ENCODE results near the gene CCDC57. TPM values are rescaled to one million over a fixed set of nuclear protein-coding genes. Genes with fewer than 3 reads are reported as not detected.

The CCDC57 gene
- total RNA-seq, 4 donors from 2014 or later = 27.1 to 79.9 (median 50.9) TPM

- TF ChIP-seq, protein P1, sequence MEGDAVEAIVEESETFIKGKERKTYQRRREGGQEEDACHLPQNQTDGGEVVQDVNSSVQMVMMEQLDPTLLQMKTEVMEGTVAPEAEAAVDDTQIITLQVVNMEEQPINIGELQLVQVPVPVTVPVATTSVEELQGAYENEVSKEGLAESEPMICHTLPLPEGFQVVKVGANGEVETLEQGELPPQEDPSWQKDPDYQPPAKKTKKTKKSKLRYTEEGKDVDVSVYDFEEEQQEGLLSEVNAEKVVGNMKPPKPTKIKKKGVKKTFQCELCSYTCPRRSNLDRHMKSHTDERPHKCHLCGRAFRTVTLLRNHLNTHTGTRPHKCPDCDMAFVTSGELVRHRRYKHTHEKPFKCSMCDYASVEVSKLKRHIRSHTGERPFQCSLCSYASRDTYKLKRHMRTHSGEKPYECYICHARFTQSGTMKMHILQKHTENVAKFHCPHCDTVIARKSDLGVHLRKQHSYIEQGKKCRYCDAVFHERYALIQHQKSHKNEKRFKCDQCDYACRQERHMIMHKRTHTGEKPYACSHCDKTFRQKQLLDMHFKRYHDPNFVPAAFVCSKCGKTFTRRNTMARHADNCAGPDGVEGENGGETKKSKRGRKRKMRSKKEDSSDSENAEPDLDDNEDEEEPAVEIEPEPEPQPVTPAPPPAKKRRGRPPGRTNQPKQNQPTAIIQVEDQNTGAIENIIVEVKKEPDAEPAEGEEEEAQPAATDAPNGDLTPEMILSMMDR (IDR thresholded peaks at IDR 0.05) = no peak
- no peak for TF ChIP-seq POLR2A (IDR thresholded peaks at IDR 0.05)
- Histone ChIP-seq H3K4me3 (replicated peaks in 1 of 3) (no peak overlapping the region), H3K4me1 (peaks cover 0 to 3% of the 10 kb centered on the region in 2 donors), H3K27ac (no peak overlapping the region), H3K9me3 (no peaks in the 10 kb centered on the region), H3K36me3 (peaks cover 9 to 15% of the 10 kb centered on the region in 2 donors), H3K27me3 (no peaks in the 10 kb centered on the region)
- WGBS, 2 donors = 89 to 93% methylated on average over 21 to 25 of the region's 26 CpGs
- DNase-seq = no peak
- intact Hi-C loops (cut with DNase I) = no loop called here
Observed at GRCh38 chr17:82188001-82188961, 24.4 kb downstream of the CCDC57 start.

GRCh38 chr17:82187500-82187899 is 25.1 kb downstream of the CCDC57 start:
- intact Hi-C loops (cut with DNase I) = no loop called here
- H3K27ac ChIP-seq = no peak overlapping the region
- no peak overlapping the region for H3K4me3 ChIP-seq (replicated peaks in 1 of 3)
- no peaks in the 10 kb centered on the region for H3K27me3 ChIP-seq
- DNase-seq = no peak
- no peak for TF ChIP-seq POLR2A (IDR thresholded peaks at IDR 0.05)
- TF ChIP-seq, protein P1 (IDR thresholded peaks at IDR 0.05) = no peak
- no peaks in the 10 kb centered on the region for H3K9me3 ChIP-seq
- peaks cover 11% of the 10 kb centered on the region in 2 donors for H3K36me3 ChIP-seq
- 93 to 96% methylated on average over 10 to 15 of the region's 23 CpGs for WGBS, 2 donors
- H3K4me1 ChIP-seq = peaks cover under 1 to 5% of the 10 kb centered on the region in 2 donors

GRCh38 chr17:82186221-82186620 is 26.4 kb downstream of the CCDC57 start:
- Histone ChIP-seq H3K36me3 (peaks cover 11% of the 10 kb centered on the region in 2 donors), H3K27me3 (no peaks in the 10 kb centered on the region), H3K27ac (no peak overlapping the region), H3K9me3 (no peaks in the 10 kb centered on the region), H3K4me3 (replicated peaks in 1 of 3) (no peak overlapping the region), H3K4me1 (peaks cover 5 to 8% of the 10 kb centered on the region in 2 donors)
- no peak for DNase-seq
- intact Hi-C loops (cut with DNase I) = no loop called here
- WGBS, 2 donors = 90 to 95% methylated on average over 15 of the region's 15 CpGs
- TF ChIP-seq, protein P1 (IDR thresholded peaks at IDR 0.05) = no peak
- no peak for TF ChIP-seq POLR2A (IDR thresholded peaks at IDR 0.05)

GRCh38 chr17:82184761-82185160 is 27.9 kb downstream of the CCDC57 start:
- no peak overlapping the region for H3K27ac ChIP-seq
- H3K4me3 ChIP-seq (replicated peaks in 1 of 3) = no peak overlapping the region
- H3K9me3 ChIP-seq = no peaks in the 10 kb centered on the region
- no peaks in the 10 kb centered on the region for H3K27me3 ChIP-seq
- TF ChIP-seq, protein P1 (IDR thresholded peaks at IDR 0.05) = no peak
- no peak for TF ChIP-seq POLR2A (IDR thresholded peaks at IDR 0.05)
- DNase-seq = no peak
- 79 to 97% methylated on average over 5 of the region's 5 CpGs for WGBS, 2 donors
- intact Hi-C loops (cut with DNase I) = no loop called here
- H3K36me3 ChIP-seq = peaks cover 11% of the 10 kb centered on the region in 2 donors
- peaks cover 5 to 11% of the 10 kb centered on the region in 2 donors for H3K4me1 ChIP-seq

All from thyroid gland (tissue), 4 donors.